H9 (cell line): Measurements from ENCODE around the gene STIMATE. TPM values are rescaled to one million over a fixed set of nuclear protein-coding genes. Genes with fewer than 3 reads are reported as not detected.
A peak's percentile ranks its signal among the peaks of the same experiment; 100 is the strongest.

Source experiments
- DNase-seq: peaks from one replicate; pipeline ENCODE4 v3.0.0-alpha.2; 2017
- H2AFZ ChIP-seq: one replicate; pipeline ENCODE4 v1.6.1; 2013; ENCODE audit warnings: mild to moderate bottlenecking, low read length, control low read depth, moderate library complexity
- H2AK5ac ChIP-seq: 2 replicates; pipeline ENCODE4 v1.6.1; 2013; ENCODE audit warnings: low read length, control low read depth, mixed read lengths; ENCODE audit not compliant: insufficient read length
- H2BK120ac ChIP-seq: one replicate; pipeline ENCODE4 v1.6.1; 2013; ENCODE audit warnings: low read depth, mild to moderate bottlenecking, low read length, control low read depth, inconsistent platforms; ENCODE audit not compliant: poor library complexity, severe bottlenecking
- H2BK12ac ChIP-seq: 2 replicates; pipeline ENCODE4 v1.6.1; 2013; ENCODE audit warnings: low read length, control low read depth, mixed read lengths, low read depth; ENCODE audit not compliant: insufficient read length
- H2BK15ac ChIP-seq: 2 replicates; pipeline ENCODE4 v1.6.1; 2013; ENCODE audit warnings: low read depth, low read length, control low read depth
- H2BK20ac ChIP-seq: one replicate; pipeline ENCODE4 v1.6.1; 2013; ENCODE audit warnings: low read depth, mild to moderate bottlenecking, low read length, control low read depth, inconsistent platforms; ENCODE audit not compliant: poor library complexity, severe bottlenecking
- H2BK5ac ChIP-seq: 2 replicates; pipeline ENCODE4 v1.6.1; 2013; ENCODE audit warnings: low read length, control low read depth, mixed read lengths; ENCODE audit not compliant: insufficient read length
- H3K14ac ChIP-seq: 2 replicates; pipeline ENCODE4 v1.6.1; 2013; ENCODE audit warnings: low read length, control low read depth; ENCODE audit not compliant: insufficient read depth
- H3K18ac ChIP-seq: 2 replicates; pipeline ENCODE4 v1.6.1; 2013; ENCODE audit warnings: low read depth, mild to moderate bottlenecking, mixed read lengths, low read length, control low read depth; ENCODE audit not compliant: insufficient read length
- H3K23ac ChIP-seq: 2 replicates; pipeline ENCODE4 v1.6.1; 2013; ENCODE audit warnings: low read length, control low read depth, mixed read lengths, low read depth; ENCODE audit not compliant: insufficient read length
- H3K23me2 ChIP-seq: 2 replicates; pipeline ENCODE4 v1.6.1; 2013; ENCODE audit warnings: low read depth, mild to moderate bottlenecking, mixed read lengths, low read length, control low read depth; ENCODE audit not compliant: insufficient read length, poor library complexity, severe bottlenecking
- H3K27ac ChIP-seq: 2 replicates; pipeline ENCODE4 v1.5.1; 2013; ENCODE audit warnings: low read length, control low read depth, mixed read lengths, low read depth; ENCODE audit not compliant: insufficient read length
- H3K27me3 ChIP-seq: 2 replicates; pipeline ENCODE4 v1.6.1; 2013; ENCODE audit warnings: low read length, control low read depth, inconsistent platforms; ENCODE audit not compliant: insufficient read depth
- H3K4ac ChIP-seq: 2 replicates; pipeline ENCODE4 v1.6.1; 2013; ENCODE audit warnings: low read depth, mild to moderate bottlenecking, control low read depth, inconsistent platforms, low read length, moderate library complexity
- H3K4me1 ChIP-seq: 2 replicates; pipeline ENCODE4 v1.6.1; 2013; ENCODE audit warnings: low read length, control low read depth, inconsistent platforms; ENCODE audit not compliant: insufficient read depth
- H3K4me2 ChIP-seq: 2 replicates; pipeline ENCODE4 v1.6.1; 2013; ENCODE audit warnings: low read length, control low read depth, mixed read lengths; ENCODE audit not compliant: insufficient read length, insufficient read depth
- H3K56ac ChIP-seq: 2 replicates; pipeline ENCODE4 v1.6.1; 2013; ENCODE audit warnings: low read depth, mild to moderate bottlenecking, mixed read lengths, low read length, control low read depth; ENCODE audit not compliant: insufficient read length
- H3K79me1 ChIP-seq: 2 replicates; pipeline ENCODE4 v1.6.1; 2013; ENCODE audit warnings: low read depth, mild to moderate bottlenecking, moderate library complexity, low read length, control low read depth, inconsistent platforms; ENCODE audit not compliant: insufficient read depth, poor library complexity, severe bottlenecking
- H3K79me2 ChIP-seq: 2 replicates; pipeline ENCODE4 v1.6.1; 2013; ENCODE audit warnings: low read length, control low read depth, inconsistent platforms; ENCODE audit not compliant: insufficient read depth
- H3K9ac ChIP-seq: 2 replicates; pipeline ENCODE4 v1.6.1; 2013; ENCODE audit warnings: low read length, control low read depth, mixed read lengths; ENCODE audit not compliant: insufficient read length; ENCODE audit errors: extremely low read depth
- H3K9me3 ChIP-seq: one replicate; pipeline ENCODE4 v1.6.1; 2013; ENCODE audit warnings: low read depth, low read length, inconsistent platforms; ENCODE audit not compliant: control insufficient read depth
- H3T11ph ChIP-seq: one replicate; pipeline ENCODE4 v1.6.1; 2013; ENCODE audit warnings: mild to moderate bottlenecking, low read length, control low read depth, inconsistent platforms
- H4K20me1 ChIP-seq: one replicate; pipeline ENCODE4 v1.6.1; 2013; ENCODE audit not compliant: control insufficient read depth, insufficient read length, insufficient read depth
- H4K5ac ChIP-seq: 2 replicates; pipeline ENCODE4 v1.6.1; 2013; ENCODE audit warnings: low read depth, mild to moderate bottlenecking, mixed read lengths, low read length, control low read depth; ENCODE audit not compliant: insufficient read length
- H4K8ac ChIP-seq: replicated peaks from 2 replicates; pipeline ENCODE4 v1.6.1; 2013; ENCODE audit warnings: low read length, control low read depth, mixed read lengths, low read depth; ENCODE audit not compliant: insufficient read length
- H4K91ac ChIP-seq: 2 replicates; pipeline ENCODE4 v1.6.1; 2013; ENCODE audit warnings: low read depth, mild to moderate bottlenecking, moderate library complexity, mixed read lengths, low read length, control low read depth; ENCODE audit not compliant: insufficient read length
- H3K27ac Mint-ChIP-seq, 3 experiments: 2 replicates in 2 of 3; 3 replicates in 1 of 3; pipeline ENCODE4 v1.8.0; 2020 to 2021; ENCODE audit warnings: mixed read lengths in 3 of 3, mild to moderate bottlenecking in 1 of 3, moderate library complexity in 1 of 3
- H3K27me3 Mint-ChIP-seq: 2 replicates; pipeline ENCODE4 v1.8.0; 2021; ENCODE audit warnings: low read depth, mild to moderate bottlenecking, moderate library complexity, mixed read lengths
- H3K36me3 Mint-ChIP-seq, 3 experiments: 2 replicates in 2 of 3; 3 replicates in 1 of 3; pipeline ENCODE4 v1.8.0; 2020 to 2021; ENCODE audit warnings: low read depth in 3 of 3, mixed read lengths in 3 of 3; ENCODE audit not compliant: insufficient read depth in 1 of 3
- H3K4me1 Mint-ChIP-seq, 2 experiments: 2 replicates each; pipeline ENCODE4 v1.8.0; 2020; ENCODE audit warnings: mixed read lengths in 2 of 2
- H3K4me3 Mint-ChIP-seq, 2 experiments: 2 replicates in 1 of 2; 3 replicates in 1 of 2; pipeline ENCODE4 v1.8.0; 2020 to 2021; ENCODE audit warnings: mild to moderate bottlenecking in 2 of 2, mixed read lengths in 2 of 2, moderate library complexity in 1 of 2
- H3K9me3 Mint-ChIP-seq, 2 experiments: 2 replicates in 1 of 2; 3 replicates in 1 of 2; pipeline ENCODE4 v1.8.0; 2020; ENCODE audit warnings: mild to moderate bottlenecking in 2 of 2, mixed read lengths in 2 of 2, moderate library complexity in 1 of 2
- CTCF ChIP-seq: fragments of 200-600 bp; sonication (generic); conservative IDR thresholded peaks from 3 replicates; pipeline ENCODE4 v1.8.0; 2021; ENCODE audit warnings: antibody characterized with exemption, mild to moderate bottlenecking
- WGBS: extraction: QIAGEN DNeasy Blood & Tissue Kit; methylation state at CpG from one replicate; pipeline ENCODE4 v1.1.7; 2013; ENCODE audit warnings: missing lambda C conversion rate, low lambda C conversion rate, mixed read lengths; ENCODE audit not compliant: insufficient read length; ENCODE audit errors: extremely low coverage; 5-methylcytosine and 5-hydroxymethylcytosine counted together
- total RNA-seq: library from RNA; stranded (reverse); gene quantifications from 2 replicates; pipeline ENCODE4 v1.2.1, GENCODE V29; 2021

STIMATE gene
- total RNA-seq, 1 experiment from 2014 or later: 25.6 TPM

DNA sequence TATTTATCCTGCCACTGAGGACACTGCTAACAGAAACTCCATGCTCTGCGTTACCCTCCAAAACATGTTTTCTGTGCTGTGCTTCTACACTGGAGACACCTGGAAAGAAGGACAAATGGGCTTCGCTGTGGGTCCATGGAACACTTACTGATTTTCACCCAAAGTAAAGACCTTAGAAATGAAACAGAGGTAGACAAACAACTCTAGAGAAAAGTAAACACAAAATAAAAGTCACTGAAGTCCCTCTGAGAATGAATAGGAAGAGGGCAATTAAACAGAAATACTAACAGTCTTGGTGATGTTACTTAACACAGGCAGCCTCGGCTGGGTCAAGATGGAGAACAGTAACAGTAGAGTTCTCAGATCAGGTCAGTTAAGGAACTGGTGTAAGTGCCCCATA, 6.7 kb upstream of the STIMATE start:
- no peak overlapping the region for H3K9ac ChIP-seq
- H2BK15ac ChIP-seq: no peak overlapping the region
- H2BK5ac ChIP-seq: no peak overlapping the region
- no peaks in the 10 kb centered on the region for H3K9me3 ChIP-seq
- H3K23ac ChIP-seq: no peak overlapping the region
- H4K5ac ChIP-seq: no peak overlapping the region
- no peaks in the 10 kb centered on the region for H3K27me3 Mint-ChIP-seq
- no peak overlapping the region for H3K27ac ChIP-seq
- no peak overlapping the region for H2AK5ac ChIP-seq
- no peak overlapping the region for H3K4me3 Mint-ChIP-seq
- no peak overlapping the region for H4K8ac ChIP-seq
- H4K20me1 ChIP-seq: no peaks in the 10 kb centered on the region
- H3T11ph ChIP-seq: no peak overlapping the region
- no peak overlapping the region for H3K4me2 ChIP-seq
- no peak overlapping the region for H3K4ac ChIP-seq
- H3K4me1 ChIP-seq: no peaks in the 10 kb centered on the region; the same call in 1 of the 2 replicates
- no peak overlapping the region for H4K91ac ChIP-seq
- H3K27ac Mint-ChIP-seq: 0 out of 7 replicates have a peak overlapping the region, but pooled peaks of 1 of the 3 experiments have one; percentile 60
- no peaks in the 10 kb centered on the region for H3K23me2 ChIP-seq
- TF ChIP-seq CTCF: no peak
- no peaks in the 10 kb centered on the region for H3K79me2 ChIP-seq
- H3K14ac ChIP-seq: no peak overlapping the region
- H3K27me3 ChIP-seq: no peaks in the 10 kb centered on the region
- H3K4me1 Mint-ChIP-seq: no peaks in the 10 kb centered on the region
- peaks cover 0 to 11% (median 5%) of the 10 kb centered on the region in 3 experiments; a peak in 4 of 7 replicates for H3K36me3 Mint-ChIP-seq
- H2BK120ac ChIP-seq: no peak overlapping the region
- no peak overlapping the region for H3K56ac ChIP-seq
- no peak overlapping the region for H2BK12ac ChIP-seq
- DNase-seq: no peak
- WGBS: no CpG with 5 or more reads among the region's 3 CpGs
- H2AFZ ChIP-seq: no peak overlapping the region
- no peaks in the 10 kb centered on the region for H3K9me3 Mint-ChIP-seq
- no peak overlapping the region for H2BK20ac ChIP-seq
- no peaks in the 10 kb centered on the region for H3K79me1 ChIP-seq
- no peak overlapping the region for H3K18ac ChIP-seq
